Progenitor cell of endocrine pancreas (in vitro differentiated cells): ENCODE data around the gene RASSF5. TPM values are rescaled to one million over a fixed set of nuclear protein-coding genes. Genes with fewer than 3 reads are reported as not detected.
A peak's percentile ranks its signal among the peaks of the same experiment; 100 is the strongest.
"Not testable (repeated sequence)": the region's sequence is repeated elsewhere in the genome, so short reads cannot be mapped to it uniquely, and the experiment has no call there.

Experiments used
- DNase-seq: peaks from one replicate; pipeline ENCODE4 v3.0.0; 2021; ENCODE audit warnings: low spot score; ENCODE audit not compliant: unreplicated experiment
- H3K27ac Mint-ChIP-seq: 2 replicates; pipeline ENCODE4 v1.8.0; 2021; ENCODE audit warnings: mild to moderate bottlenecking, moderate library complexity, mixed read lengths
- H3K27me3 Mint-ChIP-seq: 2 replicates; pipeline ENCODE4 v1.8.0; 2021; ENCODE audit warnings: mixed read lengths
- H3K36me3 Mint-ChIP-seq: 2 replicates; pipeline ENCODE4 v1.8.0; 2022; ENCODE audit warnings: mixed read lengths; ENCODE audit not compliant: insufficient read depth
- H3K4me1 Mint-ChIP-seq: 2 replicates; pipeline ENCODE4 v1.8.0; 2021; ENCODE audit warnings: low read depth, mixed read lengths
- H3K4me3 Mint-ChIP-seq: 2 replicates; pipeline ENCODE4 v1.8.0; 2021; ENCODE audit warnings: low read depth, mild to moderate bottlenecking, moderate library complexity, mixed read lengths
- H3K9me3 Mint-ChIP-seq: 2 replicates; pipeline ENCODE4 v1.8.0; 2021; ENCODE audit warnings: low read depth, mixed read lengths
- CTCF ChIP-seq: fragments of 200-600 bp; sonication (generic); IDR thresholded peaks from one replicate; pipeline ENCODE4 v1.5.0; 2021; ENCODE audit warnings: antibody characterized with exemption, mild to moderate bottlenecking; ENCODE audit not compliant: unreplicated experiment
- total RNA-seq: library from RNA; stranded (reverse); gene quantifications from 2 replicates; pipeline ENCODE4 v1.2.1, GENCODE V29; 2021

Gene RASSF5
- total RNA-seq, 1 donor from 2014 or later, result 7.0 TPM

- H3K4me1 Mint-ChIP-seq, result peaks cover 1% of the 10 kb centered on the region
- no peak for TF ChIP-seq CTCF
- H3K36me3 Mint-ChIP-seq, result peaks cover 1% of the 10 kb centered on the region
- H3K9me3 Mint-ChIP-seq, result no peaks in the 10 kb centered on the region
- no peak for DNase-seq
- no peak overlapping the region for H3K4me3 Mint-ChIP-seq
- no peak overlapping the region for H3K27ac Mint-ChIP-seq
- H3K27me3 Mint-ChIP-seq, result peaks cover 3% of the 10 kb centered on the region
Measured at GRCh38 chr1:206480211-206480610, 27.1 kb upstream of the RASSF5 start.

GRCh38 chr1:206482611-206483010, 24.7 kb upstream of the RASSF5 start:
- TF ChIP-seq CTCF, result no peak
- Mint-ChIP-seq H3K36me3 (peaks cover 1% of the 10 kb centered on the region), H3K4me1 (peaks cover 3% of the 10 kb centered on the region), H3K27me3 (peaks cover 3% of the 10 kb centered on the region), H3K27ac (no peak overlapping the region), H3K9me3 (no peaks in the 10 kb centered on the region), H3K4me3 (no peak overlapping the region)
- no peak for DNase-seq

- not testable (repeated sequence) for H3K4me3 Mint-ChIP-seq, H3K4me1 Mint-ChIP-seq, H3K9me3 Mint-ChIP-seq
Measured at GRCh38 chr1:206483864-206484263, 23.5 kb upstream of the RASSF5 start.

GRCh38 chr1:206484901-206485300, 22.4 kb upstream of the RASSF5 start:
- H3K4me1 Mint-ChIP-seq, result peaks cover 2% of the 10 kb centered on the region
- TF ChIP-seq CTCF, result no peak
- H3K9me3 Mint-ChIP-seq, result no peaks in the 10 kb centered on the region
- DNase-seq, result no peak
- H3K27ac Mint-ChIP-seq, result no peak overlapping the region
- H3K4me3 Mint-ChIP-seq, result no peak overlapping the region
- H3K27me3 Mint-ChIP-seq, result no peaks in the 10 kb centered on the region
- no peaks in the 10 kb centered on the region for H3K36me3 Mint-ChIP-seq

More at GRCh38 chr1:206483864-206484263, 23.5 kb upstream of the RASSF5 start:
- DNase-seq, H3K27ac Mint-ChIP-seq, H3K36me3 Mint-ChIP-seq, H3K27me3 Mint-ChIP-seq: not testable (repeated sequence)

GRCh38 chr1:206486995-206487788, 20.1 kb upstream of the RASSF5 start:
- Mint-ChIP-seq H3K36me3 (no peaks in the 10 kb centered on the region), H3K27ac (peak overlapping the region; percentile 31)

More at GRCh38 chr1:206486995-206487788, 20.1 kb upstream of the RASSF5 start:
- Mint-ChIP-seq H3K27me3 (no peaks in the 10 kb centered on the region), H3K4me1 (peaks cover 2% of the 10 kb centered on the region), H3K9me3 (no peaks in the 10 kb centered on the region), H3K4me3 (no peak overlapping the region)
- TF ChIP-seq CTCF, result no peak
- DNase-seq, result no peak
